H9 (cell line): ENCODE measurements around the gene SERF2. TPM values are rescaled to one million over a fixed set of nuclear protein-coding genes. Genes with fewer than 3 reads are reported as not detected.

Source experiments
- DNase-seq: peaks from one replicate; pipeline ENCODE4 v3.0.0-alpha.2; 2017
- H2AFZ ChIP-seq: one replicate; pipeline ENCODE4 v1.6.1; 2013; ENCODE audit warnings: mild to moderate bottlenecking, low read length, control low read depth, moderate library complexity
- H2AK5ac ChIP-seq: 2 replicates; pipeline ENCODE4 v1.6.1; 2013; ENCODE audit warnings: low read length, control low read depth, mixed read lengths; ENCODE audit not compliant: insufficient read length
- H2BK120ac ChIP-seq: one replicate; pipeline ENCODE4 v1.6.1; 2013; ENCODE audit warnings: low read depth, mild to moderate bottlenecking, low read length, control low read depth, inconsistent platforms; ENCODE audit not compliant: poor library complexity, severe bottlenecking
- H2BK12ac ChIP-seq: 2 replicates; pipeline ENCODE4 v1.6.1; 2013; ENCODE audit warnings: low read length, control low read depth, mixed read lengths, low read depth; ENCODE audit not compliant: insufficient read length
- H2BK15ac ChIP-seq: 2 replicates; pipeline ENCODE4 v1.6.1; 2013; ENCODE audit warnings: low read depth, low read length, control low read depth
- H2BK20ac ChIP-seq: one replicate; pipeline ENCODE4 v1.6.1; 2013; ENCODE audit warnings: low read depth, mild to moderate bottlenecking, low read length, control low read depth, inconsistent platforms; ENCODE audit not compliant: poor library complexity, severe bottlenecking
- H2BK5ac ChIP-seq: 2 replicates; pipeline ENCODE4 v1.6.1; 2013; ENCODE audit warnings: low read length, control low read depth, mixed read lengths; ENCODE audit not compliant: insufficient read length
- H3K14ac ChIP-seq: 2 replicates; pipeline ENCODE4 v1.6.1; 2013; ENCODE audit warnings: low read length, control low read depth; ENCODE audit not compliant: insufficient read depth
- H3K18ac ChIP-seq: 2 replicates; pipeline ENCODE4 v1.6.1; 2013; ENCODE audit warnings: low read depth, mild to moderate bottlenecking, mixed read lengths, low read length, control low read depth; ENCODE audit not compliant: insufficient read length
- H3K23ac ChIP-seq: 2 replicates; pipeline ENCODE4 v1.6.1; 2013; ENCODE audit warnings: low read length, control low read depth, mixed read lengths, low read depth; ENCODE audit not compliant: insufficient read length
- H3K23me2 ChIP-seq: 2 replicates; pipeline ENCODE4 v1.6.1; 2013; ENCODE audit warnings: low read depth, mild to moderate bottlenecking, mixed read lengths, low read length, control low read depth; ENCODE audit not compliant: insufficient read length, poor library complexity, severe bottlenecking
- H3K27ac ChIP-seq: 2 replicates; pipeline ENCODE4 v1.5.1; 2013; ENCODE audit warnings: low read length, control low read depth, mixed read lengths, low read depth; ENCODE audit not compliant: insufficient read length
- H3K27me3 ChIP-seq: 2 replicates; pipeline ENCODE4 v1.6.1; 2013; ENCODE audit warnings: low read length, control low read depth, inconsistent platforms; ENCODE audit not compliant: insufficient read depth
- H3K4ac ChIP-seq: 2 replicates; pipeline ENCODE4 v1.6.1; 2013; ENCODE audit warnings: low read depth, mild to moderate bottlenecking, control low read depth, inconsistent platforms, low read length, moderate library complexity
- H3K4me1 ChIP-seq: 2 replicates; pipeline ENCODE4 v1.6.1; 2013; ENCODE audit warnings: low read length, control low read depth, inconsistent platforms; ENCODE audit not compliant: insufficient read depth
- H3K4me2 ChIP-seq: 2 replicates; pipeline ENCODE4 v1.6.1; 2013; ENCODE audit warnings: low read length, control low read depth, mixed read lengths; ENCODE audit not compliant: insufficient read length, insufficient read depth
- H3K56ac ChIP-seq: 2 replicates; pipeline ENCODE4 v1.6.1; 2013; ENCODE audit warnings: low read depth, mild to moderate bottlenecking, mixed read lengths, low read length, control low read depth; ENCODE audit not compliant: insufficient read length
- H3K79me1 ChIP-seq: 2 replicates; pipeline ENCODE4 v1.6.1; 2013; ENCODE audit warnings: low read depth, mild to moderate bottlenecking, moderate library complexity, low read length, control low read depth, inconsistent platforms; ENCODE audit not compliant: insufficient read depth, poor library complexity, severe bottlenecking
- H3K79me2 ChIP-seq: 2 replicates; pipeline ENCODE4 v1.6.1; 2013; ENCODE audit warnings: low read length, control low read depth, inconsistent platforms; ENCODE audit not compliant: insufficient read depth
- H3K9ac ChIP-seq: 2 replicates; pipeline ENCODE4 v1.6.1; 2013; ENCODE audit warnings: low read length, control low read depth, mixed read lengths; ENCODE audit not compliant: insufficient read length; ENCODE audit errors: extremely low read depth
- H3K9me3 ChIP-seq: one replicate; pipeline ENCODE4 v1.6.1; 2013; ENCODE audit warnings: low read depth, low read length, inconsistent platforms; ENCODE audit not compliant: control insufficient read depth
- H3T11ph ChIP-seq: one replicate; pipeline ENCODE4 v1.6.1; 2013; ENCODE audit warnings: mild to moderate bottlenecking, low read length, control low read depth, inconsistent platforms
- H4K20me1 ChIP-seq: one replicate; pipeline ENCODE4 v1.6.1; 2013; ENCODE audit not compliant: control insufficient read depth, insufficient read length, insufficient read depth
- H4K5ac ChIP-seq: 2 replicates; pipeline ENCODE4 v1.6.1; 2013; ENCODE audit warnings: low read depth, mild to moderate bottlenecking, mixed read lengths, low read length, control low read depth; ENCODE audit not compliant: insufficient read length
- H4K8ac ChIP-seq: replicated peaks from 2 replicates; pipeline ENCODE4 v1.6.1; 2013; ENCODE audit warnings: low read length, control low read depth, mixed read lengths, low read depth; ENCODE audit not compliant: insufficient read length
- H4K91ac ChIP-seq: 2 replicates; pipeline ENCODE4 v1.6.1; 2013; ENCODE audit warnings: low read depth, mild to moderate bottlenecking, moderate library complexity, mixed read lengths, low read length, control low read depth; ENCODE audit not compliant: insufficient read length
- H3K27ac Mint-ChIP-seq, 3 experiments: 2 replicates in 2 of 3; 3 replicates in 1 of 3; pipeline ENCODE4 v1.8.0; 2020 to 2021; ENCODE audit warnings: mixed read lengths in 3 of 3, mild to moderate bottlenecking in 1 of 3, moderate library complexity in 1 of 3
- H3K27me3 Mint-ChIP-seq: 2 replicates; pipeline ENCODE4 v1.8.0; 2021; ENCODE audit warnings: low read depth, mild to moderate bottlenecking, moderate library complexity, mixed read lengths
- H3K36me3 Mint-ChIP-seq, 3 experiments: 2 replicates in 2 of 3; 3 replicates in 1 of 3; pipeline ENCODE4 v1.8.0; 2020 to 2021; ENCODE audit warnings: low read depth in 3 of 3, mixed read lengths in 3 of 3; ENCODE audit not compliant: insufficient read depth in 1 of 3
- H3K4me1 Mint-ChIP-seq, 2 experiments: 2 replicates each; pipeline ENCODE4 v1.8.0; 2020; ENCODE audit warnings: mixed read lengths in 2 of 2
- H3K4me3 Mint-ChIP-seq, 2 experiments: 2 replicates in 1 of 2; 3 replicates in 1 of 2; pipeline ENCODE4 v1.8.0; 2020 to 2021; ENCODE audit warnings: mild to moderate bottlenecking in 2 of 2, mixed read lengths in 2 of 2, moderate library complexity in 1 of 2
- H3K9me3 Mint-ChIP-seq, 2 experiments: 2 replicates in 1 of 2; 3 replicates in 1 of 2; pipeline ENCODE4 v1.8.0; 2020; ENCODE audit warnings: mild to moderate bottlenecking in 2 of 2, mixed read lengths in 2 of 2, moderate library complexity in 1 of 2
- CTCF ChIP-seq: fragments of 200-600 bp; sonication (generic); conservative IDR thresholded peaks from 3 replicates; pipeline ENCODE4 v1.8.0; 2021; ENCODE audit warnings: antibody characterized with exemption, mild to moderate bottlenecking
- WGBS: extraction: QIAGEN DNeasy Blood & Tissue Kit; methylation state at CpG from one replicate; pipeline ENCODE4 v1.1.7; 2013; ENCODE audit warnings: missing lambda C conversion rate, low lambda C conversion rate, mixed read lengths; ENCODE audit not compliant: insufficient read length; ENCODE audit errors: extremely low coverage; 5-methylcytosine and 5-hydroxymethylcytosine counted together
- total RNA-seq: library from RNA; stranded (reverse); gene quantifications from 2 replicates; pipeline ENCODE4 v1.2.1, GENCODE V29; 2021

SERF2 gene
- total RNA-seq, 1 experiment from 2014 or later = 819 TPM

GRCh38 chr15:43799945-43800285 is 7.8 kb downstream of the SERF2 start, which contains the start of gene SERINC4:
Gene SERINC4 (minus strand): TSS chr15:43800220. CDS start chr15:43799986, 234 bp downstream.
- no peak for DNase-seq
- peaks cover 54 to 59% of the 10 kb centered on the region in 2 experiments for H3K4me1 Mint-ChIP-seq
- H3K79me2 ChIP-seq = no peaks in the 10 kb centered on the region
- H3K4me1 ChIP-seq = peaks cover 7% of the 10 kb centered on the region; the same call in 1 of the 2 replicates
- H2AK5ac ChIP-seq = no peak within 1 kb of the TSS
- no peaks in the 10 kb centered on the region for H3K27me3 ChIP-seq
- H2BK15ac ChIP-seq = no peak within 1 kb of the TSS
- no peak within 1 kb of the TSS for H3K18ac ChIP-seq
- H2BK5ac ChIP-seq = no peak within 1 kb of the TSS
- WGBS = no CpG with 5 or more reads among the region's 8 CpGs
- H2BK12ac ChIP-seq = no peak within 1 kb of the TSS
- H2AFZ ChIP-seq = no peak within 1 kb of the TSS
- no peak within 1 kb of the TSS for H4K91ac ChIP-seq
- no peak within 1 kb of the TSS for H3K56ac ChIP-seq
- no peak within 1 kb of the TSS for H2BK120ac ChIP-seq
- peaks cover 4% of the 10 kb centered on the region for H3K23me2 ChIP-seq
- no peak within 1 kb of the TSS for H4K8ac ChIP-seq
- H3K9me3 ChIP-seq = no peaks in the 10 kb centered on the region
- peaks cover 41 to 81% (median 55%) of the 10 kb centered on the region in 3 experiments for H3K36me3 Mint-ChIP-seq
- peak within 1 kb of the TSS; percentile 99 for H3K4me2 ChIP-seq
- no peak within 1 kb of the TSS for H3K23ac ChIP-seq
- H3K79me1 ChIP-seq = no peaks in the 10 kb centered on the region
- no peak within 1 kb of the TSS for H3K27ac ChIP-seq
- no peaks in the 10 kb centered on the region; the same call in 1 of the 2 replicates for H3K27me3 Mint-ChIP-seq
- H2BK20ac ChIP-seq = no peak within 1 kb of the TSS
- H4K5ac ChIP-seq = no peak within 1 kb of the TSS
- H3K4me3 Mint-ChIP-seq = peak within 1 kb of the TSS; percentile 99
- H3K27ac Mint-ChIP-seq = peak within 1 kb of the TSS; percentile 97 to 100 (median 98)
- TF ChIP-seq CTCF = no peak
- peak within 1 kb of the TSS; percentile 41; the same call in 1 of the 2 replicates for H3K14ac ChIP-seq
- H3K9me3 Mint-ChIP-seq = no peaks in the 10 kb centered on the region
- no peak within 1 kb of the TSS for H3T11ph ChIP-seq
- no peak within 1 kb of the TSS for H3K4ac ChIP-seq
- H3K9ac ChIP-seq = peak within 1 kb of the TSS; percentile 82
- H4K20me1 ChIP-seq = no peaks in the 10 kb centered on the region
